HG03039 (cell line): ENCODE data around the gene SPACA9.

ENCODE experiments used
- ATAC-seq: cut with Tn5 transposase; IDR thresholded peaks from one replicate; pipeline ENCODE4 v1.9.1; 2021; ENCODE audit warnings: mild to moderate bottlenecking, moderate library complexity; ENCODE audit not compliant: unreplicated experiment

The SPACA9 gene

GRCh38 chr9:132878695-132879456, at the start of gene SPACA9:
Gene SPACA9, plus strand, starts transcription at chr9:132878898. Its CDS starts 5,050 bp downstream, at chr9:132883948.
- no peak for ATAC-seq

DNA sequence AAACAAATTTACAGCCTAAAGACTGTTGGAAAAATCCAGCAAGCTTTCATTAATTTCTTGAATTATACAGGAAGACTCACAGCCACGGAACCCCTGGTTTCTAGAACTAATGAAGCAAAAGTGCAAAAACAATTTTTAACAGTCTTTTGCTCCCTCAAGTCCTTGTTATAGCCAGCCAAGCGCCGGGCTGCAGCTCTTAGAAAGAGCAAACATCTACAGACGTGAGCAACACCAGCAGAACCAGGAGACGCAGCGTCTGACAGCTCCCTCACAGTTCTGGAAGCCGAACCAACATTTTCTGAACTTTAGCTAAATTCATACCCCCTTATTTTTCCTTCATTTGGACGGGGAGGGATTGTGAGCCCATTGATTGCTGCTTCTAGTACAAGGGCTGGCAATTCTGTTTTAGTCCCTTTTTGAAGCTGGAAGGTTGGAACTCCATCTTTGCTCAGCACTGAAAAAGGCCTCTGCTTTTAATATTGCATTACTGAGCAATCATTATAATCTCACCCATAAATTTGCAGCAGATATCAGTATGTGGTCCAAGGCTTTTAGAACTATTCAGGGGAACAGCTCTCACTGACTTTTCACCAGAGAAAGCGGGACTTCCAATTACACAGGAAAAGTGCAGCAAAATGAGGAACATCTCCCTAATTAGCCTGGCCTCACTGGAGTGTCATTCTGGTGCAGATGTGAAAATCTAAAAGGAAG, 46.4 kb upstream of the SPACA9 start:
- no peak for ATAC-seq

DNA sequence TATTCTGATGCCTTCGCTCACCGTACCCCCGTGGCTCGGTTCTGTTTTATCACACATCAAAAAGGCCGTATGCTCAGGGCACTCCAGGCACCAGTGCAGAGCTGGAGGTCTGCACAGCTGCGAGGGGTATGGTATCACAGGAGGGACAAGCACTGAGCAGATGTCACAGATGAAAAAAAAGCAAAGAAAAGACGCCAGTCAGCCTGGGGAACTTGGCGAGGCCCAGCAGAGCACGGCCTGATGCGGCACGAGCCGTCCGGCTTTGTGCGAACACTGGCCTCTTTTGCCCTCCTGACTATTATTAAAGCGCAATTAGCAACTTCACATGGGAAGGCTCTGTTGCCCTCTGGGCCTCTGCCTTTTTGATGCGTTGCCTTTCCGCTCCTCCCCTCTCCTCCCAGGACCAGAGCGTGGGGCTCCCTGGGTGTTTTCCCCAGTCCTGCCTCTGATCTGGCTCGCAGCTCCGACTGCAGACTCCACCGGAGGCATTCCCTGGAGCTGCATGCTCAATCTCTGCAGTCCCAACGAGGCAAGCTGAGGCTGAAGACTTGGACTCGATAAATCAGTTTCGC, 45.1 kb upstream of the SPACA9 start:
- ATAC-seq = no peak

DNA sequence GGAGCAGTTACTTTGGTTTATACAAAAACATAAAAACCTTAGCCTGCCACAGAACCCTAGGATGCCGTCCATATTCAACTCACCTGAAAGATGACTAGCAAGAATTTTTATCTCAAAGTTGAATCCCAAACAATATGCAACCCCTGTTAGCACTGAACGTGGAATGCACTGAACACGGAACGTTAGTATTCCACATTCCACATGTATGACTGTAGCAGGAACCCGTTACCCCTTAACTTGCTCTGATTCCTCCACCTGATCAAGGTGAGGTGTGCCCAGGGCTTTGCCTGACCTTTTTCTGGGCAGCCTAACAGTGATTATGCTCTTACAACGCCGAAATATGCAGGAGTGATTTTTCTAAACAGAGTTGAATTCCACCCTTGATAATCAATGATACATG, 44.4 kb upstream of the SPACA9 start:
- ATAC-seq = no peak

DNA sequence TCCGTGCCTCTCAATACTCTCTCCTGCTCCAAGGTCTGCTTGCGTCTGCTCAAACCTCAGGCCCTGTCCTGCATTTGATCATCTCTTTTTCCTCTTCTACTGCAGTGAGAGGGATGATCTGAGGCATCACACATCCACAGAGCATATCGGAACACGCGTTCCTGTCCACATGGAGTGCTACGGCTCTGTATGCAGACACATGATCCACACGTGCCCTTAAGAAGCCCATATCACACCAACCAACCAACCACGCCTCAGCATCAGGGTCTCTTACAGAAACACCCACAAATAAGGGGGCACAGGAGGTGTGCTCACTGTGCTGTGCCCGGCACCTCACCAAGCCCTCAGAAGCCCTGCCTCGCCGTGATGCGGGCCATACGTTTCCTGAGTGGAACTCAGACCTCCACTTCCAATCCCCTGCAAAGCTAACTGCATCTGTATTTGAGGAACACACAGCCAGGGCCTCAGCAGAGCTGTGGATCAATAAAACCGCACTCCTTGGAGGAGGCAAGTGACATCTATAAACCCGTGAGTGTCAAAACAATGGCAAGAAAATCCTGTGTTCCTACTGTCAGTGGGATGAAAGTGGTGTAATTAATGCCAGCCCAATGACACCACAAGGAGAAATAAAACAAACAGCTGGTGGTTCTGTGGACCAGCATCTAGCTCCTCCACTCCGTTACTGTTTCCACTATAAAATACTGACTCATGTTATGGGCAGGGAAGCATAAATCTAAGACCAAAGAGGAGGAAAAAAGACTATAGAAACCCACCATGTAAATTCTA, 41.0 kb upstream of the SPACA9 start:
- no peak for ATAC-seq

- no peak for ATAC-seq
These were observed 40.4 kb upstream of the SPACA9 start for GRCh38 chr9:132838291-132838690.

- no peak for ATAC-seq
These were observed 37.7 kb upstream of the SPACA9 start for GRCh38 chr9:132840980-132841379.

GRCh38 chr9:132842124-132843044, 36.3 kb upstream of the SPACA9 start:
- no peak for ATAC-seq

- ATAC-seq = no peak
These were observed 32.4 kb upstream of the SPACA9 start for GRCh38 chr9:132846109-132846917.

- ATAC-seq = no peak
These were observed 31.7 kb upstream of the SPACA9 start for GRCh38 chr9:132846918-132847515.

DNA sequence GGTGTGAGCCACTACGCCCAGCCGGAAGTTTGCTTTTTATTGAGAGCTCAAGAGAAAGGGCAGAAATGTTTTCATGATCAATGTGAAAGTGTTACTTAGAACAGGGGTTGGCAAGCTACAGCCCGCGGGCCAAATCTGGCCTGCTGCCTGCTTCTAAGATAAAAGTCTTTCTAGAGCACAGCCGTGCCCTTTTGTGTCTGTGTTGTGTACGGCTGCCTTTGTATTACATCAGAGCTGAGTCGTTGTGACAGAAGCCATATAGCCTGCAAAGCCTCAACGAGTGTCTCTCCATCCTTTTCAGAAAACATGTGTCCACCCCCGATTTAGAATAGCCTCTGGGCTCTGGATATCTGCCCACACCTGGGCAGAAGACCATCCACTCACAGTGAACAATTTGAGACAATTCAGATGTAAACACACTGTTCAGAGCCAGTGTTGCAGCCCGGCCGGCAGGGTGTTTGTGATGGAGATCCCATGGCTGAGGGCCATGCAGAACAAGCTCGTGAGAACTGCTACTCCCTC, 29.5 kb upstream of the SPACA9 start:
- ATAC-seq = no peak

DNA sequence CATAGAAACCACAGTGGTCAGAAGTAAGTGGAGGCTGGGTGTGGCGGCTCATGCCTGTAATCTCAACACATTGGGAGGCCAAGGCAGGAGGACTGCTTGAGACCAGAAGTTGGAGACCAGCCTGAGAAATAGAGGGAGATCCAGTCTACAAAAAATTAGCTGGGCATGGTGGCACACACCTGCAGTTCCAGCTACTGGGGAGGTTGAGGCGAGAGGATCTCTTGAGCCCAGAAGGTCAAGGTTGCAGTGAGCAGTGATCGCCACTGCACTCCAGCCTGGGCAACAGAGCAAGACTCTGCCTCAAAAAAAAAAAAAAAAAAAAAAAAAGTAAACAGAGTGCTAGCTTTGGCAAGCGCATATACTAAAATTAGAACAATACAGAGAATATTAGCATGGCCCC, 25.2 kb upstream of the SPACA9 start:
- no peak for ATAC-seq

- no peak for ATAC-seq
These were observed 23.9 kb upstream of the SPACA9 start for GRCh38 chr9:132854832-132855231.

DNA sequence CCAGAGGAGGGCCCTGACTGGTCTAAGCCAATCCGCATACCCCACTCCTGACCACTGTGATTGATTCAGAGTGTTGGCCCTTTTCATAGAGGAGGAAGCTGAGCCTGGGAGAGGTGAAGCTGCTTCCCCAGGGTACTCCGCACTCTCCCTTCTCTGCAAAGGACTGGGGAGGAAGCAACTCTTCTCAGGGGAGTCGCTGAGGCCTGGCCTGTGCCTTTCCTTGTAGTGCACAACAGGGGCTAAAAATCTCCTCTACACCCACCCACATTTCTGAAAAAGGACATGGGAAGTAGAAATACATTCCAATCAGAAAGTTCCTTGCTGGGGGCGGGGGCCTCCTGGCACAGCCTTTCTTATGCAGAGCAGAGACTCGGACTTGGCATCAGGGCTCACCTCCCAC, 22.8 kb upstream of the SPACA9 start:
- no peak for ATAC-seq

DNA sequence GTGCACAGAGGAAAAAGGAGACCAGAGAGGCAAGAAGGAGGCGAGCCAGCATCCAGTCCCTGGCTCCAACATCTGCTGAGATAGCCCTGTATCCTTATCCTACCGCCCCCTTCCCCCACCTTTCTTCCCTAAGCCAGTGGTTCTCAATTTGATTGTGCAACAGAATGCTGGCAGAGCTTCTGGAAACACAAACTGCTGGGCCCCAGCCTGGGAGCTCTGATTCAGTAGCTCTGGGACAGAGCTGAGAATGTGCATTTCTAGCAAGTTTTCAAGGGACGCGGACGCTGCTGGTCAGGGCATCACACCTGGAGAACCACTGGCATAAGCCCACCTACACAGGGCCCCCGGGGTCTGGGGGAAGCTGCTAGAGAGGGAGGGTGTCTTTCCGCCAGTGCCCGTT, 21.7 kb upstream of the SPACA9 start:
- ATAC-seq = no peak

- no peak for ATAC-seq
These were observed 20.9 kb upstream of the SPACA9 start for GRCh38 chr9:132857616-132858342.

GRCh38 chr9:132858751-132859150, 19.9 kb upstream of the SPACA9 start:
- no peak for ATAC-seq

DNA sequence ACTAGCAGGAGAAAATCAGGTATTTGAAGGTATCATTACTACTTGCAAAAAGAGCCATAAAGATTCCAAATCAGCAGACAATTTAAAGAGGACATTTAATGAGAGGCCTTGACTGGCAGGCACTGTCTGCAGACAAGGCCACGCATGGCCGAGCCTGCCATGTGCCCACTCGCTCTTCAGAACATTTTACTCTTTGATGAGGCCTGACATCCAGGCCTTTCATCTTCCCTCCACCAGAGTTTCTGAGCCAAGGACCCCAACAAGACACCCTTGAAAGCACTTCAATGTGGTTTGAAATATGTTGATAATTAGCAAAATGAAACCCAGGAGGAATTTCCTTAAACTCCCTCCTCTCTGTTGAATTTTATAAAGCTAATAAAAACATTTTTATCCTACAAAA, 17.0 kb upstream of the SPACA9 start:
- no peak for ATAC-seq
